ENCODE measurements around the gene DOLPP1.

GRCh38 chr9:129100383-129101169 lies 19.7 kb downstream of the DOLPP1 start:
- TF ChIP-seq POLR2AphosphoS5 (IDR thresholded peaks at IDR 0.05): no peak
- TF ChIP-seq POLR2A (IDR thresholded peaks at IDR 0.05): no peak
- TF ChIP-seq CTCF (IDR thresholded peaks at IDR 0.05): no peak
- TF ChIP-seq EP300 (IDR thresholded peaks at IDR 0.05; ENCODE audit: low read depth): no peak

Data from transverse colon (tissue), 4 donors.